ENCODE measurements around the gene CRCP.
"Not testable (repeated sequence)": the region's sequence is repeated elsewhere in the genome, so short reads cannot be mapped to it uniquely, and the experiment has no call there.

The CRCP gene

DNA sequence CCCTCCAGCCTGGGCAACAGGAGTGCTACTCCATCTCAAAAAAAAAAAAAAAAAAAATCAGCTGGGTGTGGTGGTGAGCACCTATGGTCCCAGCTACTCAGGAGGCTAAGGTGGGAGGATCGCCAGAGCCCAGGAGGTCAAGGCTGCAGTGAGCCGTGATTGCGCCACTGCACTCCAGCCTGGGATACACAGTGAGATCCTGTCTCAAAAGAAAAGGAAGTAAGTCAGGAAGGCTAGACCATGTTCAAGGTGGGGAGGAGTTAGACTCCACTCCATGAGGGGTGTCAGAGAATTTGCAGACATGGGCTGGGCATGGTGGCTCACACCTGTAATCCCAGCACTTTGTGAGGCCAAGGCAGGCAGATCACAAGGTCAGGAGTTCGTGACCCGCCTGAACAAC is 6.2 kb upstream of the CRCP start:
- DNase-seq (ENCODE audit: low spot score), result not testable (repeated sequence)

DNA sequence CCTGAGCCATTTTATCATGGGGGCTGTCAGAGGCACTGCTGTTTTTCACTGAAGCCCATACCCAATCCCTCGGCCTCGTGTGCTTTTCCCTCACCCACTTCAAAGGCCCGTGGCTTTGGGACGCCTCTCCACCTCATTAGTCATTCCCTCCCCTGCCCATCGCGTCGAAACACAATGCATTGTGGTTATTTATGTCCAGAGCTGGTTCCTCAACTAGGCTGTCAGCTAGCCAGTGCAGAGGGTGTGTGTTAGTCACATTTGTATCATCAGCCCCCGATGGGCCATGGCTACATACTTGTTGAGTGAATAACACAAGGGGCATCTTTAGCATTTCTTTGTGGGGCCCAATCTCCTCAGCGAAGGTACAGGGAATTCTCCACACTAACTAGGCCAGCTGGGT is 3.8 kb upstream of the CRCP start:
- no peak for DNase-seq (ENCODE audit: low spot score)

GRCh38 chr7:66116680-66117420 is 2.2 kb downstream of the CRCP start:
- DNase-seq (ENCODE audit: low spot score), result not testable (repeated sequence)

GRCh38 chr7:66118603-66119002 is 4.0 kb downstream of the CRCP start:
- DNase-seq (ENCODE audit: low spot score), result no peak

DNA sequence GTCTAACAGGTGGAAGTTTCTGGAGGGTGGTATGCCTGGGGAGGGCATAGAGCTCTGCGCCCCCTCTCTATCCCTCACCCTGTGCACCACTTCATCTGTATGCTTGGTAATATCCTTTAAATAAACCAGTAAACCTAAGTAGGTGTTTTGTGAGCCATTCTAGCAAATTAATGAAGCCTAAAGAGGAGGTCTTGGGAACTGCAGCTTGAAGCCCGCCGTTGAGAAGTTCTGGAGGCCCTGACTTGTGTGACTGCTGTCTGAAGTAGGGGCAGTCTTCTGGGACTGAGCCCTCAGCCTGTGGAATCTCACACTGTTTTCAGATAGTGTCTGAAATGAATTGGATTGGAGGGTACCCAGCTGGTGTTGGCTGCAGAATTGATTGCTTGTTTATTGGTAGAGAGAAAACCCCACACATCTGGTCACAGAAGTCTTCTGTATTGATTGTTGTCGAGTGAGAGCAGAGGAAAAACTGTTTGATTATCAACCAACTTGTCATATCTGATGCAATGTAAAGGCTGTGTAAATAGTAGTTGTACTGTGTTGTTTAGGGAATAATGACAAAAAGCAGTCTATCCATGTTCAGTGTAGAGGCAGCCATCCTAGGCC is 4.7 kb downstream of the CRCP start:
- DNase-seq (ENCODE audit: low spot score), result no peak

GRCh38 chr7:66123175-66123528 is 8.5 kb downstream of the CRCP start:
- DNase-seq (ENCODE audit: low spot score), result no peak

- DNase-seq (ENCODE audit: low spot score), result not testable (repeated sequence)
These were observed 9.9 kb downstream of the CRCP start for GRCh38 chr7:66124569-66124861.

DNA sequence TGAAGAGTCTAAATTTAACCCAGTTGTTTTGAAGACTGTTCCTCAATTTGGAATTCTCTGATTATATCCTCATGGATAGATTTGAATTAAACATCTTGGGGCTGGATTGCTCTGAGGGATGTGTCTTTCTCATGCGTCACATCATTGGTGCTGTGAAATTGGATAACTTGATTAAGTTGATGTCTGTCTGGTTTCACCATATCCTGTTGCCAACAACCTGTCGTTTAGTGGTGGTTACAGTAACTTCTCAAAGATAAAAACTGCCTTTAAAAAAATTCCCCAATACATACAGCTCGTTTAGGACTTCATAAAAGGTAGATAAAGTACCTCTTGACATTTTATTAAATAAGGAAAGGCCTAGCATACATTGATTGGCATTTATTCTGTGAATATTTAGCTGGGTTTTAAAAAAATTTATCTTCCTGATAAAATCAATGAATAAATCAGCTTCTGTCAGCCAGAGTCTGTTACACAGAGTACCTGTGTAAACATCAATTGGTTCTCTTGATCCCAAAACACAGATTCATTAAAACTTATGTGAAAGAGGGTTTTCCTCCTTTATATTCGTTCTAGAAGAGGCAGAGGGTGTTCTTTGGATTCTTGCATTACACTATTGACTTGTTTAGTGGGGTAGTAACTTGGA is 10.5 kb downstream of the CRCP start:
- no peak for DNase-seq (ENCODE audit: low spot score)

DNA sequence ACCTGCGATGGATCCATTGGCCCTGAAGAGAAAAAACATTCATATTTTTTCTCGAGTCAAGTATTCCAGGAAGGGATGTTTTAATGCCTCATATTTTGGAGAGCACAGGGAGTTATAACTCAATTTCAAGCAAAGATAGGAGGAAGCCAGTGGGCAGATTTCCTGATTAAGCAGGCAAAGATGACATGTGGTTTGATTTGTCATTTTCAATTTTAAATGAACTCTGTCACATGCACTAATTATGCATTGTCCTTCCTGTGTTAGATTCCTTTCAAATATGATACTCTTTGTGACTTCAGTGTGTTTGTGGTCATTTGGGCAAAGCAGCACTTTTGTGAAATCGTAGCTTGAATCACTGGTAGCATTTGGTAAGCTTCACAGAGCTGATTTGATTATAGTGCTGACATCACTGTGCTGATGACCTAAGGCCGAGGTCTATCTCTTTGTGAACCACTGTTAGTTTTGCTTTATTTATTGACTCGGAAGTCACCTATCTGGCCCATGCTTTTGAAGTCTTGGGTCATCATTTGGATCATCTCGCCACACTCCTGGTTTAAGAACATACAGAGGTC is 11.2 kb downstream of the CRCP start:
- DNase-seq (ENCODE audit: low spot score), result not testable (repeated sequence)

- not testable (repeated sequence) for DNase-seq (ENCODE audit: low spot score)
These were observed 12.5 kb downstream of the CRCP start for GRCh38 chr7:66127172-66127571.

- no peak for DNase-seq (ENCODE audit: low spot score)
These were observed 24.5 kb downstream of the CRCP start for GRCh38 chr7:66138994-66139752.

DNA sequence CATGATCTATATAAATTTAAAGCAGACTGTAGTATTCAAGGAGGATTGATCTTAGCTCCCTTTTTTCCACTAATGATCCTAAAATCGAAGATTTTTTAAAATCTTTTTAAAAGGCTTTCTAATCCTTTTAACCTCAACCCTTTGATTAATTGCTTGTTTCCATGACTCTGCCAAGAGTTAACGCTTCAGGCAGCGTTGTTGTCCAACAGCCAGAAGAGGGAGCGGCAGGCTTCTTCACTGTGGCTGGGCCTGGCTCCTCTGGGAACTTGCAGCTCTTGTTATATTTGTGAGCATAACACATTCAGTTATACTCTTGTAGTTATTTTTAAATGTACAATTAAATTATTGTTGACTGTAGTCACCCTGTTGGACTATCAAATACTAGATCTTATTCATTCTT is 26.3 kb downstream of the CRCP start:
- DNase-seq (ENCODE audit: low spot score), result no peak

DNA sequence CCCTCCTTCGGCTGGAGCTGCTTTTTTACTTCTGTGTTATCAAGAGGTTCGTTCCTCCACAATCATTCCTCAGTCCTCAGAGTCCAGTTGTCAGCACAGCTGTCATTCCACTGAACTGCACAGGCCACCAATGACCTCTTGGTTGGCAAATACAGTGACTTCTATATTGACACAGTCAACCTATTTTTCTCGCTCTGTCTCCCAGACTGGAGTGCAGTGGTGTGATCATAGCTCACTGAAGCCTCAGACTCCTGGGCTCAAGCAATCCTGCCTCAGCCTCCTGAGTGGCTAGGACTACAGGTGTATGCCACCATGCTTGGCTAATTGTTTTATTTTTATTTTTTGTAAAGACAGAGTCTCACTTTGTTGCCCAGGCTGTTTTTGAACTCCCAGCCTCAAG is 27.7 kb downstream of the CRCP start:
- no peak for DNase-seq (ENCODE audit: low spot score)

GRCh38 chr7:66142996-66143395 is 28.3 kb downstream of the CRCP start:
- no peak for DNase-seq (ENCODE audit: low spot score)

- DNase-seq (ENCODE audit: low spot score), result no peak
These were observed 29.3 kb downstream of the CRCP start for GRCh38 chr7:66143876-66144332.

GRCh38 chr7:66145400-66146104 is 30.9 kb downstream of the CRCP start:
- no peak for DNase-seq (ENCODE audit: low spot score)

GRCh38 chr7:66146701-66147100 is 32.1 kb downstream of the CRCP start:
- no peak for DNase-seq (ENCODE audit: low spot score)

GRCh38 chr7:66147657-66148056 is 33.0 kb downstream of the CRCP start:
- not testable (repeated sequence) for DNase-seq (ENCODE audit: low spot score)

- no peak for DNase-seq (ENCODE audit: low spot score)
These were observed 35.8 kb downstream of the CRCP start for GRCh38 chr7:66150471-66150870.

DNA sequence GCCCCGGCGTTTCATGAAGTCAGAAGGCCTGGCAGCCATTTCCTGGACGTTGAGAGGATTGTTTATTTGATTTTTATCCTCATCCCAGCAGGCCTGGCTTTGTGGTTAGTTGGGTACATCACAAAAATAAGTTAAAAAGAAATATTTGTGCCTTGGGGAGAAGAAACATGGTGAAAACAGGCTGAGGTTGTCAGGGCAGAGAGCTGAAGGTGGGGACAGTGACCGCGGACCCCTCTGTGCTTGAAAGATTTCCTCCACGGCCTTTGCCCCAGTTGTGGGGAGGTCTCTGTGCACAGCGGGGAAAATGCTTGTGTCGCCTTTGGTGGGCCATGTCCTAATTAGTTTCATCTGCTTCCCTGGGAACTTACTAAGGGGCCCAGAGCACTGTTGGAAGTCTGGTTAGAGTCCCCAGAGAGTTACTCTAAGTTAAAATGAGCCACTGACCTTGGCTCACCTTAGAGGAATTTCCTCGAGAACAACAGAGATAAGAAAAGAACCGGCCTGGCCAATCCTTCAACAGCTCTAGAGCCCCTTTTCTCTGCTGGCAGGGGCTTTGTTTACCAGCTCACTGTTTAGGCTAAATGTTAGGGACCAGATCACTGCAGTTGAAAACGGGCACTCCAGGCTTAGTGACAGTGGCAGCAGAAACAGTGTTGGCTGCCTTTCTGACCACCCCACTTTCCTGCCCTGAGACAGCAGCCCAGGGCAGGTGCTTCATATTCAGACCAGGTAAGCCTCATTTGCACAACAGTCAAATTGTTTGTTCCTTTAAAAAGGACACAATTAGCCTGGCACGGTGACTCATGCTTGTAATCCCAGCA is 37.9 kb downstream of the CRCP start:
- no peak for DNase-seq (ENCODE audit: low spot score)

GRCh38 chr7:66153691-66154090 is 39.0 kb downstream of the CRCP start:
- no peak for DNase-seq (ENCODE audit: low spot score)

Measured in CD4-positive, alpha-beta T cell treated with Interleukin-6 at 100 ng/mL for 8 hours (primary cell).